CD4-positive, alpha-beta T cell (primary cell): ENCODE data around the gene NOS2. TPM values are rescaled to one million over a fixed set of nuclear protein-coding genes. Genes with fewer than 3 reads are reported as not detected.
A peak's percentile ranks its signal among the peaks of the same experiment; 100 is the strongest.

ENCODE experiments used
- ATAC-seq: fragments of 200-7000 bp; cut with Tn5 transposase; one replicate; pipeline ENCODE4 v1.10.0; 2022; ENCODE audit warnings: mild to moderate bottlenecking; ENCODE audit not compliant: poor library complexity
- CTCF ChIA-PET: fragments of 350-600 bp; sonication (Branson Sonifier 250); formaldehyde crosslinking; loops from one replicate; lab custom pipeline; 2021; ENCODE audit warnings: antibody characterized with exemption, inconsistent platforms; lab: Charles Lee
- POLR2A ChIA-PET: fragments of 350-600 bp; sonication (Branson Sonifier 250); formaldehyde crosslinking; loops from one replicate; lab custom pipeline; 2021; ENCODE audit warnings: antibody characterized with exemption, inconsistent platforms; lab: Charles Lee
- DNase-seq, 14 experiments: peaks; one replicate each; pipeline ENCODE4 v3.0.0-alpha.2; 2013 to 2020; ENCODE audit warnings: mixed read lengths in 2 of 14
- H3K27ac ChIP-seq, 2 donors: one replicate each; pipeline versions ENCODE4 v1.5.1 to v1.7.0; 2013; ENCODE audit warnings: low read length in 2 of 2, low read depth in 1 of 2, mild to moderate bottlenecking in 1 of 2
- H3K27me3 ChIP-seq, 2 experiments: 1 replicate in 1 of 2; 2 replicates in 1 of 2; pipeline versions ENCODE4 v1.6.1 to v1.7.0; 2013; ENCODE audit warnings: low read length in 2 of 2, control low read depth in 1 of 2, mild to moderate bottlenecking in 1 of 2, moderate library complexity in 1 of 2; ENCODE audit not compliant: insufficient read depth in 2 of 2, control insufficient read depth in 1 of 2
- H3K36me3 ChIP-seq: one replicate; pipeline ENCODE4 v1.6.1; 2013; ENCODE audit warnings: low read length, control low read depth; ENCODE audit not compliant: insufficient read depth
- H3K4me1 ChIP-seq: one replicate; pipeline ENCODE4 v1.6.1; 2013; ENCODE audit warnings: low read length, control low read depth; ENCODE audit not compliant: insufficient read depth
- H3K4me3 ChIP-seq: one replicate; pipeline ENCODE4 v1.5.1; 2013; ENCODE audit warnings: mild to moderate bottlenecking, low read length, moderate library complexity
- H3K9me3 ChIP-seq, 2 experiments: 1 replicate in 1 of 2; 2 replicates in 1 of 2; pipeline versions ENCODE4 v1.6.1 to v1.7.0; 2013; ENCODE audit warnings: low read length in 2 of 2, mild to moderate bottlenecking in 2 of 2, control low read depth in 1 of 2, moderate library complexity in 1 of 2; ENCODE audit not compliant: control insufficient read depth in 1 of 2, insufficient read depth in 1 of 2
- H3K27ac Mint-ChIP-seq: one replicate; pipeline ENCODE4 v1.8.0; 2020; ENCODE audit warnings: mixed read lengths
- H3K27me3 Mint-ChIP-seq: one replicate; pipeline ENCODE4 v1.8.0; 2021; ENCODE audit warnings: mixed read lengths
- H3K36me3 Mint-ChIP-seq: one replicate; pipeline ENCODE4 v1.8.0; 2021; ENCODE audit warnings: low read depth, mixed read lengths
- H3K4me1 Mint-ChIP-seq: one replicate; pipeline ENCODE4 v1.8.0; 2021; ENCODE audit warnings: low read depth, mixed read lengths
- H3K4me3 Mint-ChIP-seq: one replicate; pipeline ENCODE4 v1.8.0; 2020; ENCODE audit warnings: mild to moderate bottlenecking, mixed read lengths
- H3K9me3 Mint-ChIP-seq: one replicate; pipeline ENCODE4 v1.8.0; 2020; ENCODE audit warnings: mixed read lengths
- CTCF ChIP-seq: fragments of 200-600 bp; IDR thresholded peaks from one replicate; pipeline ENCODE4 v1.8.0; 2022; ENCODE audit warnings: antibody characterized with exemption, mild to moderate bottlenecking
- intact Hi-C, 2 experiments: fragments of 100-400 bp; cut with DNase I in 1 of 2; cut with micrococcal nuclease in 1 of 2; formaldehyde crosslinking; loops; one replicate each; pipeline versions ENCODE4 v1.15.1 to v1.9.0; 2023 to 2025; cut with DNase I, micrococcal nuclease
- total RNA-seq, 174 experiments: library from RNA in 2 of 174; stranded (reverse) in 2 of 174; gene quantifications; one replicate each; pipeline ENCODE4 v1.2.3 and lab custom pipeline; 2021 to 2026

NOS2 gene
- total RNA-seq, 2 experiments from 2014 or later = 0.08 TPM; not detected in 1

GRCh38 chr17:27798376-27798775, 2.0 kb downstream of the NOS2 start:
- peaks cover 8% of the 10 kb centered on the region for H3K4me1 Mint-ChIP-seq
- ChIA-PET CTCF (no interaction called here), POLR2A (no interaction called here)
- H3K4me3 Mint-ChIP-seq = no peak overlapping the region
- ATAC-seq (no peak), DNase-seq (no peak)
- intact Hi-C loops = no loop called here
- Histone ChIP-seq H3K27ac (no peak overlapping the region), H3K4me1 (peaks cover 5% of the 10 kb centered on the region), H3K27me3 (peaks cover 22 to 25% of the 10 kb centered on the region in 2 experiments), H3K9me3 (no peaks in the 10 kb centered on the region), H3K4me3 (no peak overlapping the region), H3K36me3 (no peaks in the 10 kb centered on the region)
- no peak for TF ChIP-seq CTCF
- no peaks in the 10 kb centered on the region for H3K36me3 Mint-ChIP-seq
- H3K27ac Mint-ChIP-seq = no peak overlapping the region
- no peaks in the 10 kb centered on the region for H3K9me3 Mint-ChIP-seq
- H3K27me3 Mint-ChIP-seq = peaks cover 44% of the 10 kb centered on the region

DNA sequence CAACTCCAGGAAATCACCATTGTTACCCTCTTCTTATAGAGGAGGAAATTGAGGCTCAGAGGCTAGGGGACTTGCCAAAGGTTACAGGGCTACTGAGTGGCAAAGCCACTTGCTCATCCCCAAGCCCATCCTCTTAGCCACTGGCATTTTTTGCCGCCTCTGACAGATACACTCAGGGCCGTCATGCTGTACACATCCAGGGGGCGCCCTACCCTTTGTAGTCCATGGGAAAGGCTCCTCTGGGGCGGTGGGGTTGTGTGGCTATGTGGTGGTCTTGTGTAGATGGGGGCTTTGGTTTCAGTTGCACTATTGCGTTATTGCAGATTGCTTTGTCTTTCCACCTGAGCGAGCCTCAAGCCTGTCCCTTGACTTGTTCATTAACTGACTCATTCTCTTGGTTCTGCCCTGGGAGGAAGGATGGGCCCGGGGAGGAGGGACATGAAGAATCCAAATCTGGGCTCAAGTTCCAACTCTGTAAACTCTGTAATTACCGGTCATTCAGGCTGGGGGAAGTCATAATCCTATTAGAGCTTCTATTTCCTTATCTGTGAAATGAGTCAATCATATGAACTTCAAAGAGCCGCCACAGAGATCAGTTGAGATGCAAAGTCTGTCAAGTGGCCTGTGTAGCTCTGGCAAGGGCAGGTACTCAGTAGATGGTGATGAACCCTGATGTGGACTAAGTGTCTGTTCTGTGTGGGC, 2.8 kb downstream of the NOS2 start:
- no peak for ATAC-seq

GRCh38 chr17:27793906-27794569, 6.3 kb downstream of the NOS2 start:
- H3K27me3 ChIP-seq = peaks cover 42 to 47% of the 10 kb centered on the region in 2 experiments
- H3K4me1 Mint-ChIP-seq = peaks cover 8% of the 10 kb centered on the region
- H3K4me3 Mint-ChIP-seq = peak overlapping the region; percentile 35
- no peak overlapping the region for H3K27ac ChIP-seq
- no peaks in the 10 kb centered on the region for H3K36me3 ChIP-seq
- H3K4me3 ChIP-seq = no peak overlapping the region
- H3K27me3 Mint-ChIP-seq = peaks cover 77% of the 10 kb centered on the region
- no peak overlapping the region for H3K27ac Mint-ChIP-seq
- CTCF ChIA-PET = interaction anchor here (0.6 to 1.1 kb wide), 2 partner anchors 11 to 139 kb away, joined by 3 to 5 read pairs; no protein-coding TSS in a partner anchor
- H3K9me3 Mint-ChIP-seq = no peaks in the 10 kb centered on the region
- H3K9me3 ChIP-seq = no peaks in the 10 kb centered on the region
- no peak for TF ChIP-seq CTCF
- no peaks in the 10 kb centered on the region for H3K36me3 Mint-ChIP-seq
- POLR2A ChIA-PET = interaction anchor here (1.1 to 1.4 kb wide), 2 partner anchors 14 to 99 kb away, joined by 4 to 6 read pairs; partner anchors contain the start of gene LYRM9
- DNase-seq = no peak
- ATAC-seq = no peak
- intact Hi-C loops = no loop called here
- H3K4me1 ChIP-seq = peaks cover 9% of the 10 kb centered on the region

More for the DNA sequence above, 2.8 kb downstream of the NOS2 start:
- Mint-ChIP-seq H3K4me3 (no peak overlapping the region), H3K36me3 (no peaks in the 10 kb centered on the region), H3K27me3 (peaks cover 44% of the 10 kb centered on the region), H3K4me1 (peaks cover 8% of the 10 kb centered on the region), H3K27ac (no peak overlapping the region), H3K9me3 (no peaks in the 10 kb centered on the region)
- ChIA-PET POLR2A (no interaction called here), CTCF (no interaction called here)
- no peak for TF ChIP-seq CTCF
- H3K27me3 ChIP-seq = peaks cover 29 to 32% of the 10 kb centered on the region in 2 experiments
- DNase-seq = no peak
- H3K4me1 ChIP-seq = peaks cover 9% of the 10 kb centered on the region
- H3K4me3 ChIP-seq = no peak overlapping the region
- no peaks in the 10 kb centered on the region for H3K36me3 ChIP-seq
- no peaks in the 10 kb centered on the region for H3K9me3 ChIP-seq
- intact Hi-C loops = no loop called here
- H3K27ac ChIP-seq = no peak overlapping the region
